RWPE1 (cell line): ENCODE data around the gene AK5.

Source experiments
- CTCF ChIA-PET: fragments of 350-600 bp; sonication (Branson Sonifier 250); formaldehyde crosslinking; extraction: SDS; loops from one replicate; lab custom pipeline; 2021; lab: Yijun Ruan, JAX
- POLR2A ChIA-PET: fragments of 400-600 bp; formaldehyde crosslinking; extraction: SDS; loops from one replicate; lab custom pipeline; 2020; ENCODE audit warnings: antibody characterized with exemption; ENCODE audit not compliant: low non-redundant PET; lab: Yijun Ruan, JAX
- DNase-seq: peaks from one replicate; pipeline ENCODE4 v3.0.0; 2012; ENCODE audit warnings: low spot score
- H3K27ac ChIP-seq: fragments of 450-650 bp; 2 replicates; pipeline ENCODE4 v1.5.1; 2017
- TF ChIP-seq, protein P1 (sequence below): fragments of 450-650 bp; conservative IDR thresholded peaks from 2 replicates; pipeline ENCODE4 v1.5.1; 2017; ENCODE audit warnings: low read depth, mild to moderate bottlenecking

The AK5 gene

DNA sequence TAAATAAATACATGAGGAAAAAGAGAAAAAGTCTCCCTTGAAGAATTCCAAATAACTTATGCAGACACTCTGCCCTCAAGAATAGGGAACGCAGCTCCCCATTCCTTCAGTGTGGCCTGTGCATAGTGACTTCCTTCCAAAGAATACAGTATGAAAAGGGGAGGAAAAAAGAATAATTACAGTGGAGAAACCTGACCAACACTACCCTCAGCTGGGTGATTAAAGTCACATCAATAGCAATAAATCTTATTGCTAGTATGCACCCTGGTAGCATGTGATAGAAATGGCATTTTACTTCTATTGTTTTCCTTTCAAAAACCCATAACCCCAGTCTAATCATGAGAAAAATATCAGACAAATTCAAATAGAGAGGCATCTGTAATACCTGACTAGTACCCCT is 315.5 kb downstream of the AK5 start:
- TF ChIP-seq, protein P1, sequence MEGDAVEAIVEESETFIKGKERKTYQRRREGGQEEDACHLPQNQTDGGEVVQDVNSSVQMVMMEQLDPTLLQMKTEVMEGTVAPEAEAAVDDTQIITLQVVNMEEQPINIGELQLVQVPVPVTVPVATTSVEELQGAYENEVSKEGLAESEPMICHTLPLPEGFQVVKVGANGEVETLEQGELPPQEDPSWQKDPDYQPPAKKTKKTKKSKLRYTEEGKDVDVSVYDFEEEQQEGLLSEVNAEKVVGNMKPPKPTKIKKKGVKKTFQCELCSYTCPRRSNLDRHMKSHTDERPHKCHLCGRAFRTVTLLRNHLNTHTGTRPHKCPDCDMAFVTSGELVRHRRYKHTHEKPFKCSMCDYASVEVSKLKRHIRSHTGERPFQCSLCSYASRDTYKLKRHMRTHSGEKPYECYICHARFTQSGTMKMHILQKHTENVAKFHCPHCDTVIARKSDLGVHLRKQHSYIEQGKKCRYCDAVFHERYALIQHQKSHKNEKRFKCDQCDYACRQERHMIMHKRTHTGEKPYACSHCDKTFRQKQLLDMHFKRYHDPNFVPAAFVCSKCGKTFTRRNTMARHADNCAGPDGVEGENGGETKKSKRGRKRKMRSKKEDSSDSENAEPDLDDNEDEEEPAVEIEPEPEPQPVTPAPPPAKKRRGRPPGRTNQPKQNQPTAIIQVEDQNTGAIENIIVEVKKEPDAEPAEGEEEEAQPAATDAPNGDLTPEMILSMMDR, result no peak
- CTCF ChIA-PET, result no interaction called here
- H3K27ac ChIP-seq, result no peak overlapping the region
- DNase-seq, result no peak
- POLR2A ChIA-PET, result no interaction called here

DNA sequence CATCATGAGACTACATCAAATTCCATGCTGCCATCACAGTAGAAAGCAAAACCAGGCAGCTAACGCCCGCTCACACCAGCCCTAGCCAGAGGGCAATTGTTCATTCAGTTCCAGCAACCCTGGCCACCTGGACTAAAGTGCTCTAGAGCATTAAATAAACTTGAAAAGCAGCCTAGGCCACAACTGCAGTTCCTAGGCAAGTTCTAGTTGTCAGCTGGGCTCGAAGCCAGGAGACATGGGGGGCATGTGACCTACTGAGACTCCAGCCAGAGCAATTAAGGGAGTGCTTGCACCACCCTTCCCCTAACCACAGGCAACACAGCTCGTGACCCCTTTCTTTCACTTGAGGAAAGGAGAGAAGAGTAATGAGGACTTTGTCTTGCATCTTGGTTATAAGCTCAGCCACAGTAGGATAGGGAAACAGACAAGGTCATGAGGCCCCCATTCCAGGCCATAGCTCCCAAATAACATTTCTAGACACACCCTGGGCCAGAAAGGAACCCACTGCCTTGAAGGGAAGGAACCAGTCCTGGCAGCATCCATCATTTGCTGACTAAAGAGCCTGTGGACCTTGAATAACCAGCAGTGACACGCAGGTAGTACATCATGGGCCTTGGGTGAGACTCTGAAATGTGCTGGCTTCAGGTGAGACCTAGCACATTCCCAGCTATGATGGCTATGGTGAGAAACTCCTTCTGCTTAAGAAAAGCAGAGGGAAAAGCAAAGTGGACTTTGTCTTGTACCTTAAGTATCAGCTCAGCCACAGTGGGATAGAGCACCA is 323.6 kb downstream of the AK5 start:
- CTCF ChIA-PET, result interaction anchor here (0.6 to 1.2 kb wide), 3 partner anchors 53 to 519 kb away, joined by 3 to 5 read pairs (median 3); no protein-coding TSS in a partner anchor
- peak overlapping the region; percentile 66 for H3K27ac ChIP-seq
- TF ChIP-seq, protein P1, result no peak
- DNase-seq, result no peak
- POLR2A ChIA-PET, result no interaction called here

DNA sequence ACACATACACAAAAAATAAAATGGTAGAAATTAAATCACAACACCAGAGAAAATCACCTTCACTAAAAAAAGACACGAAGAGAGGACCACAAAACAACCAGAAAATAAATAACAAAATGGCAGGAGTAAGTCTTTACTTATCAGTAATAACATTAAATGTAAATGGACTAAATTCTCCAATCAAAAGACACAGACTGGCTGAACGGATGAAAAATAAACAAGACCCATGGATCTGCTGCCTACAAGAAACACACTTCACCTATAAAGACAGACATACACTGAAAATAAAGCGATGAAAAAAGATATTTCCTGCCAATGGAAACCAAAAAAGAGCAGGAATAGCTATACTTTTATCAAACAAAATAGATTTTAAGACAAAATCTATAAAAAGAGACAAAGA is 327.1 kb downstream of the AK5 start:
- CTCF ChIA-PET, result no interaction called here

More for the DNA sequence above, 327.1 kb downstream of the AK5 start:
- DNase-seq, result no peak
- TF ChIP-seq, protein P1, result no peak
- H3K27ac ChIP-seq, result no peak overlapping the region
- POLR2A ChIA-PET, result no interaction called here
